ENCODE results near the gene ZNF722. TPM values are rescaled to one million over a fixed set of nuclear protein-coding genes. Genes with fewer than 3 reads are reported as not detected.

ZNF722 gene
- total and polyA plus RNA-seq, 9 of the 15 experiments (the other 6 are each of a cell fraction or from before 2014, with no cell fraction given) = not detected

DNA sequence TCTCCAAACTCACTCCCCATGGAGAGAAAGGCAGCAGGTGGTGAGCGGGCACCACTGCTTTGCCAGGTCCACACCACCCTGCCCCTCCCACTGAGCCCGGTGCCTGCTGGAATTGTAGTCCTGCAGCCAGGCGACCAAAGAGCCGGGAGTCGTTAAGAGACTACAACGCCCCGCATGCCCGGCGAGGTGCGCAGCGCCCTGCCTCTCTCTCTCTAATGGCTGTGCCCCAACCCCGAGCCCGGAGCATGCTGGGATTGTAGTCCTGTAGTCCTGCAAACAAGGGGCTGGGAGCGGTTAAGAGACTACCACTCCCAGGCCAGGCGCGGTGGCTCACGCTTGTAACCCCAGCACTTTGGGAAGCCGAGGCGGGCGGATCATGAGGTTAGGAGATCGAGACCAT is 38.4 kb downstream of the ZNF722 start:
- H3K9me1 ChIP-seq (ENCODE audit: control insufficient read depth, insufficient read depth, low read length) = no peaks in the 10 kb centered on the region
- CTCF ChIA-PET (ENCODE audit: low intra/inter-chr PET ratio) = no interaction called here
- no peaks in the 10 kb centered on the region for H3K4me1 ChIP-seq (replicated peaks in 1 of 2; ENCODE audit: control insufficient read depth in 2 of 2, insufficient read depth in 2 of 2, low read length in 2 of 2)
- FAIRE-seq = no peak
- no peak overlapping the region for H3K4me3 ChIP-seq
- in situ Hi-C loops (cut with MboI) (no loop called here), intact Hi-C loops (cut with micrococcal nuclease) (no loop called here)
- ATAC-seq = no peak
- no peaks in the 10 kb centered on the region for H3K9me3 ChIP-seq (replicated peaks; ENCODE audit: control insufficient read depth, insufficient read depth, low read depth, low read length)
- DNase-seq (ENCODE audit: extremely low read depth in 1 of 4, low spot score in 3 of 4) = no peak
- TF ChIP-seq ZNF24 (IDR thresholded peaks at IDR 0.05) (no peak), MYBL2 (IDR thresholded peaks at IDR 0.05; ENCODE audit: low read depth) (no peak), MYBL2 (CRISPR knock-in tag; IDR thresholded peaks at IDR 0.05; ENCODE audit: borderline replicate concordance) (no peak), MTA1 (IDR thresholded peaks at IDR 0.05; ENCODE audit: borderline replicate concordance) (no peak), DPF2 (IDR thresholded peaks at IDR 0.05) (no peak), ATF7 (IDR thresholded peaks at IDR 0.05) (no peak), PTBP1 (IDR thresholded peaks at IDR 0.05; ENCODE audit: low read depth, low read length) (no peak), ZNF589 (CRISPR knock-in tag; IDR thresholded peaks at IDR 0.05; ENCODE audit: low read depth) (no peak)
- TF ChIP-seq, protein P1, sequence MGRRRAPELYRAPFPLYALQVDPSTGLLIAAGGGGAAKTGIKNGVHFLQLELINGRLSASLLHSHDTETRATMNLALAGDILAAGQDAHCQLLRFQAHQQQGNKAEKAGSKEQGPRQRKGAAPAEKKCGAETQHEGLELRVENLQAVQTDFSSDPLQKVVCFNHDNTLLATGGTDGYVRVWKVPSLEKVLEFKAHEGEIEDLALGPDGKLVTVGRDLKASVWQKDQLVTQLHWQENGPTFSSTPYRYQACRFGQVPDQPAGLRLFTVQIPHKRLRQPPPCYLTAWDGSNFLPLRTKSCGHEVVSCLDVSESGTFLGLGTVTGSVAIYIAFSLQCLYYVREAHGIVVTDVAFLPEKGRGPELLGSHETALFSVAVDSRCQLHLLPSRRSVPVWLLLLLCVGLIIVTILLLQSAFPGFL (CRISPR knock-in tag; IDR thresholded peaks at IDR 0.05) = no peak
- TF ChIP-seq, protein P2, sequence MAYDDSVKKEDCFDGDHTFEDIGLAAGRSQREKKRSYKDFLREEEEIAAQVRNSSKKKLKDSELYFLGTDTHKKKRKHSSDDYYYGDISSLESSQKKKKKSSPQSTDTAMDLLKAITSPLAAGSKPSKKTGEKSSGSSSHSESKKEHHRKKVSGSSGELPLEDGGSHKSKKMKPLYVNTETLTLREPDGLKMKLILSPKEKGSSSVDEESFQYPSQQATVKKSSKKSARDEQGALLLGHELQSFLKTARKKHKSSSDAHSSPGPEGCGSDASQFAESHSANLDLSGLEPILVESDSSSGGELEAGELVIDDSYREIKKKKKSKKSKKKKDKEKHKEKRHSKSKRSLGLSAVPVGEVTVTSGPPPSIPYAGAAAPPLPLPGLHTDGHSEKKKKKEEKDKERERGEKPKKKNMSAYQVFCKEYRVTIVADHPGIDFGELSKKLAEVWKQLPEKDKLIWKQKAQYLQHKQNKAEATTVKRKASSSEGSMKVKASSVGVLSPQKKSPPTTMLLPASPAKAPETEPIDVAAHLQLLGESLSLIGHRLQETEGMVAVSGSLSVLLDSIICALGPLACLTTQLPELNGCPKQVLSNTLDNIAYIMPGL (CRISPR knock-in tag; IDR thresholded peaks at IDR 0.05) = no peak
- TF ChIP-seq, protein P3, sequence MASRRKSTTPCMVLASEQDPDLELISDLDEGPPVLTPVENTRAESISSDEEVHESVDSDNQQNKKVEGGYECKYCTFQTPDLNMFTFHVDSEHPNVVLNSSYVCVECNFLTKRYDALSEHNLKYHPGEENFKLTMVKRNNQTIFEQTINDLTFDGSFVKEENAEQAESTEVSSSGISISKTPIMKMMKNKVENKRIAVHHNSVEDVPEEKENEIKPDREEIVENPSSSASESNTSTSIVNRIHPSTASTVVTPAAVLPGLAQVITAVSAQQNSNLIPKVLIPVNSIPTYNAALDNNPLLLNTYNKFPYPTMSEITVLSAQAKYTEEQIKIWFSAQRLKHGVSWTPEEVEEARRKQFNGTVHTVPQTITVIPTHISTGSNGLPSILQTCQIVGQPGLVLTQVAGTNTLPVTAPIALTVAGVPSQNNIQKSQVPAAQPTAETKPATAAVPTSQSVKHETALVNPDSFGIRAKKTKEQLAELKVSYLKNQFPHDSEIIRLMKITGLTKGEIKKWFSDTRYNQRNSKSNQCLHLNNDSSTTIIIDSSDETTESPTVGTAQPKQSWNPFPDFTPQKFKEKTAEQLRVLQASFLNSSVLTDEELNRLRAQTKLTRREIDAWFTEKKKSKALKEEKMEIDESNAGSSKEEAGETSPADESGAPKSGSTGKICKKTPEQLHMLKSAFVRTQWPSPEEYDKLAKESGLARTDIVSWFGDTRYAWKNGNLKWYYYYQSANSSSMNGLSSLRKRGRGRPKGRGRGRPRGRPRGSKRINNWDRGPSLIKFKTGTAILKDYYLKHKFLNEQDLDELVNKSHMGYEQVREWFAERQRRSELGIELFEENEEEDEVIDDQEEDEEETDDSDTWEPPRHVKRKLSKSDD (conservative IDR thresholded peaks at IDR 0.05; ENCODE audit: low read length) = no peak
- TF ChIP-seq, protein P4, sequence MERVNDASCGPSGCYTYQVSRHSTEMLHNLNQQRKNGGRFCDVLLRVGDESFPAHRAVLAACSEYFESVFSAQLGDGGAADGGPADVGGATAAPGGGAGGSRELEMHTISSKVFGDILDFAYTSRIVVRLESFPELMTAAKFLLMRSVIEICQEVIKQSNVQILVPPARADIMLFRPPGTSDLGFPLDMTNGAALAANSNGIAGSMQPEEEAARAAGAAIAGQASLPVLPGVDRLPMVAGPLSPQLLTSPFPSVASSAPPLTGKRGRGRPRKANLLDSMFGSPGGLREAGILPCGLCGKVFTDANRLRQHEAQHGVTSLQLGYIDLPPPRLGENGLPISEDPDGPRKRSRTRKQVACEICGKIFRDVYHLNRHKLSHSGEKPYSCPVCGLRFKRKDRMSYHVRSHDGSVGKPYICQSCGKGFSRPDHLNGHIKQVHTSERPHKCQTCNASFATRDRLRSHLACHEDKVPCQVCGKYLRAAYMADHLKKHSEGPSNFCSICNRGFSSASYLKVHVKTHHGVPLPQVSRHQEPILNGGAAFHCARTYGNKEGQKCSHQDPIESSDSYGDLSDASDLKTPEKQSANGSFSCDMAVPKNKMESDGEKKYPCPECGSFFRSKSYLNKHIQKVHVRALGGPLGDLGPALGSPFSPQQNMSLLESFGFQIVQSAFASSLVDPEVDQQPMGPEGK (CRISPR knock-in tag; IDR thresholded peaks at IDR 0.05; ENCODE audit: borderline replicate concordance) = no peak
- no peaks in the 10 kb centered on the region for H3K27me3 ChIP-seq (ENCODE audit: control insufficient read depth in 2 of 2, insufficient read depth in 2 of 2, low read length in 2 of 2)
- POLR2A ChIA-PET = no interaction called here
- no peaks in the 10 kb centered on the region for H3K36me3 ChIP-seq (ENCODE audit: control insufficient read depth, insufficient read depth, low read length)
- no peak overlapping the region for H3K9ac ChIP-seq (ENCODE audit: insufficient read depth in 1 of 2, low read depth in 2 of 2, low read length in 2 of 2)
- H3K4me2 ChIP-seq (ENCODE audit: insufficient read depth, low read length) = no peak overlapping the region
- no peak overlapping the region for H3K27ac ChIP-seq (ENCODE audit: extremely low read depth, low read depth, low read length)
- no peak overlapping the region for H2AFZ ChIP-seq (ENCODE audit: low read depth, low read length)
- H3K79me2 ChIP-seq (ENCODE audit: control insufficient read depth, insufficient read depth, low read length) = no peaks in the 10 kb centered on the region
- no peaks in the 10 kb centered on the region for H4K20me1 ChIP-seq (replicated peaks; ENCODE audit: control insufficient read depth, insufficient read depth, low read length)
- WGBS (ENCODE audit: insufficient coverage, low coverage, missing lambda C conversion rate) = 12% methylated on average over 21 of the region's 21 CpGs
- no TSS peak for BruUV-seq (replicated peaks)

All from K562 (cell line).